OCI-LY7 (cell line): ENCODE results near the gene FOXG1. TPM values are rescaled to one million over a fixed set of nuclear protein-coding genes. Genes with fewer than 3 reads are reported as not detected.

Source experiments
- BruUV-seq: library from RNA; stranded (reverse); fragments of 400-500 nt; replicated peaks from 2 replicates; lab custom pipeline; 2021; lab: Mats Ljungman, UMichigan
- CTCF ChIA-PET: fragments of 300-600 bp; sonication (Branson Sonifier 250); formaldehyde crosslinking; loops from one replicate; lab custom pipeline; 2022; ENCODE audit warnings: antibody characterized with exemption; ENCODE audit not compliant: unreplicated experiment; lab: Charles Lee
- POLR2A ChIA-PET: fragments of 300-600 bp; sonication (Branson Sonifier 250); formaldehyde crosslinking; loops from one replicate; lab custom pipeline; 2022; ENCODE audit warnings: antibody characterized with exemption; lab: Charles Lee
- DNase-seq: peaks from one replicate; pipeline ENCODE4 v3.0.0-alpha.2; 2015; ENCODE audit warnings: low spot score
- H2AFZ ChIP-seq: fragments of 200-600 bp; sonication (generic), shearing (Covaris generic); 2 replicates; pipeline ENCODE4 v1.6.1; 2014; ENCODE audit warnings: mild to moderate bottlenecking, antibody characterized with exemption, low read length, moderate library complexity
- H3K27ac ChIP-seq: fragments of 200-600 bp; sonication (generic); 2 replicates; pipeline ENCODE4 v1.5.1; 2014; ENCODE audit warnings: mixed run types, low read depth, mild to moderate bottlenecking, moderate library complexity, low read length, inconsistent platforms; ENCODE audit not compliant: poor library complexity, severe bottlenecking
- H3K36me3 ChIP-seq: fragments of 200-600 bp; sonication (generic); 2 replicates; pipeline ENCODE4 v1.6.1; 2014; ENCODE audit warnings: mild to moderate bottlenecking, antibody characterized with exemption, low read length, moderate library complexity, mixed read lengths; ENCODE audit not compliant: insufficient read depth
- H3K4me1 ChIP-seq: fragments of 200-600 bp; sonication (generic); 2 replicates; pipeline ENCODE4 v1.5.1; 2014; ENCODE audit warnings: mild to moderate bottlenecking, low read length; ENCODE audit not compliant: insufficient read depth, poor library complexity, severe bottlenecking
- H3K4me2 ChIP-seq: fragments of 200-600 bp; sonication (generic); 2 replicates; pipeline ENCODE4 v1.6.1; 2014; ENCODE audit warnings: mild to moderate bottlenecking, low read length
- H3K4me3 ChIP-seq: fragments of 200-600 bp; sonication (generic); 2 replicates; pipeline ENCODE4 v1.5.1; 2014; ENCODE audit warnings: mild to moderate bottlenecking, low read depth, low read length; ENCODE audit not compliant: poor library complexity, severe bottlenecking
- H3K79me2 ChIP-seq: fragments of 200-600 bp; sonication (generic); 2 replicates; pipeline ENCODE4 v1.6.1; 2016; ENCODE audit warnings: low read depth, mild to moderate bottlenecking, low read length, moderate library complexity, mixed read lengths; ENCODE audit not compliant: insufficient read depth
- H3K9me2 ChIP-seq: fragments of 200-600 bp; sonication (generic); 2 replicates; pipeline ENCODE4 v1.6.1; 2016; ENCODE audit warnings: mild to moderate bottlenecking, low read length, mixed read lengths; ENCODE audit not compliant: insufficient read depth
- H3K9me3 ChIP-seq: fragments of 200-600 bp; sonication (generic); 2 replicates; pipeline ENCODE4 v1.6.1; 2014; ENCODE audit warnings: mild to moderate bottlenecking, mixed run types, low read length, mixed read lengths
- H4K20me1 ChIP-seq: fragments of 200-600 bp; sonication (generic); 2 replicates; pipeline ENCODE4 v1.6.1; 2014; ENCODE audit warnings: mild to moderate bottlenecking, antibody characterized with exemption, low read length, moderate library complexity, mixed read lengths; ENCODE audit not compliant: insufficient read depth
- EZH2phosphoT487 ChIP-seq: fragments of 200-600 bp; sonication (generic); IDR thresholded peaks from 2 replicates; pipeline ENCODE4 v1.6.1; 2018; ENCODE audit warnings: low read depth, borderline replicate concordance, mild to moderate bottlenecking, mixed run types, antibody characterized with exemption, low read length, moderate library complexity, mixed read lengths
- intact Hi-C: fragments of 100-400 bp; cut with micrococcal nuclease; formaldehyde crosslinking; loops from one replicate; pipeline ENCODE4 v1.10.0; 2022; ENCODE audit not compliant: unreplicated experiment
- total RNA-seq, 2 experiments: library from RNA; depleted of rRNA in 1 of 2; stranded (reverse); fragments of >200 nt in 1 of 2; shearing (Covaris generic) in 1 of 2; gene quantifications; 2 replicates each; pipeline ENCODE4 v1.2.3, GENCODE V29; 2014 to 2022
- TF ChIP-seq, protein P1 (sequence below): fragments of 200-600 bp; sonication (generic); conservative IDR thresholded peaks from 2 replicates; pipeline ENCODE4 v1.5.1; 2014; ENCODE audit warnings: mild to moderate bottlenecking, antibody characterized with exemption, low read length, moderate library complexity, mixed read lengths

Gene FOXG1
- total RNA-seq, 2 experiments from 2014 or later: not detected

DNA sequence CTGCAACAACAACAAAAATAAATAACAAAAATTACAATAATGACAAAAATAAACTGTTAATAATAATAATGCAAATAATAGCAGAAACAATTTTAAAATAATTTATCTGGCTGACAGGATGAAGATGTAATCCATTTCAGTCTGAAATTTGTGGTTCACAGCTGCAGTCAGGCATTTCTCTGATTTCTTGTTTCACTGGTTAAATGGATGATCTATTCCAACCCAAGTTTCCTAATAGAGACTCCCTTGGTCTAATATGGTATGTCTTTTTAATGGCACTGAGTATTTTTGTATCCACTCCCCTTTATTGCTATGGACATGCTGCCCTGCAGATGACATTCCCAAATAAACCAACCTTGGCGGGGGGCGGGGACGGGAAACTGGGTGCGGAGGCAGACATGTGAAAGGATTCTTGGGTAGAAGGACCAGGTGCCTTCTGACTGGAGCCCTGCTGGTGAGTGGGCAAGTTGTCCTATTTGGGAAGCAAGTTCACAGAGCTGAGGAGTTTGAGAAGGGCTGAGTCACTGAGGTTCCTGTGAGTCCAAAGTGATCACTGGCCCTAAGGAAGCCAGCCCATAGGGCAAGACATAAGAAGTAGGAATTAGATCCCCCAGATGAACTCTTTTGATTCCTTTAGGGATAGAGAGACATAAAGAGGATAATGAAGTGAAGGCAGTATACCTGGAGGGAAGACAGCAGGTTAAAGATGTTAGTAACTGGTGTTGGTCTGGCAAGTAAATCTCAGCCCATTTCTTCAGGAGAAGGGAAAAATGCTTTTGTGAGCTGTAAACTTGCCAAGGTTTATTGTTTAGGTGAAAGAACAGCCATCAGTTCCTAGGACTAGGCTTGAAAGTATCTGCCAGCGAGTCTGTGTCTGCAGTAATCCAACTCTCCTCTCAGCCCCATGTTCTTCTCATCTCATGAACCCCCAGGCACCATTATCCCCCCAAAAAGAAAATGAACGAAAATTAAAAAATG is 14.5 kb downstream of the FOXG1 start:
- POLR2A ChIA-PET: interaction anchor here (1.0 kb wide), 1 partner anchor 47 kb away, joined by 3 read pairs; no protein-coding TSS in a partner anchor
- H3K36me3 ChIP-seq: no peaks in the 10 kb centered on the region
- no peak overlapping the region for H3K27ac ChIP-seq
- DNase-seq: no peak
- H3K79me2 ChIP-seq: no peaks in the 10 kb centered on the region
- H3K4me2 ChIP-seq: no peak overlapping the region
- no TSS peak for BruUV-seq
- no peaks in the 10 kb centered on the region for H4K20me1 ChIP-seq
- CTCF ChIA-PET: no interaction called here
- no peak overlapping the region for H3K4me3 ChIP-seq
- H2AFZ ChIP-seq: no peak overlapping the region
- no peaks in the 10 kb centered on the region for H3K4me1 ChIP-seq
- TF ChIP-seq EZH2phosphoT487: no peak
- TF ChIP-seq, protein P1, sequence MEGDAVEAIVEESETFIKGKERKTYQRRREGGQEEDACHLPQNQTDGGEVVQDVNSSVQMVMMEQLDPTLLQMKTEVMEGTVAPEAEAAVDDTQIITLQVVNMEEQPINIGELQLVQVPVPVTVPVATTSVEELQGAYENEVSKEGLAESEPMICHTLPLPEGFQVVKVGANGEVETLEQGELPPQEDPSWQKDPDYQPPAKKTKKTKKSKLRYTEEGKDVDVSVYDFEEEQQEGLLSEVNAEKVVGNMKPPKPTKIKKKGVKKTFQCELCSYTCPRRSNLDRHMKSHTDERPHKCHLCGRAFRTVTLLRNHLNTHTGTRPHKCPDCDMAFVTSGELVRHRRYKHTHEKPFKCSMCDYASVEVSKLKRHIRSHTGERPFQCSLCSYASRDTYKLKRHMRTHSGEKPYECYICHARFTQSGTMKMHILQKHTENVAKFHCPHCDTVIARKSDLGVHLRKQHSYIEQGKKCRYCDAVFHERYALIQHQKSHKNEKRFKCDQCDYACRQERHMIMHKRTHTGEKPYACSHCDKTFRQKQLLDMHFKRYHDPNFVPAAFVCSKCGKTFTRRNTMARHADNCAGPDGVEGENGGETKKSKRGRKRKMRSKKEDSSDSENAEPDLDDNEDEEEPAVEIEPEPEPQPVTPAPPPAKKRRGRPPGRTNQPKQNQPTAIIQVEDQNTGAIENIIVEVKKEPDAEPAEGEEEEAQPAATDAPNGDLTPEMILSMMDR: no peak
- H3K9me3 ChIP-seq: no peaks in the 10 kb centered on the region
- intact Hi-C loops: no loop called here
- no peaks in the 10 kb centered on the region for H3K9me2 ChIP-seq

DNA sequence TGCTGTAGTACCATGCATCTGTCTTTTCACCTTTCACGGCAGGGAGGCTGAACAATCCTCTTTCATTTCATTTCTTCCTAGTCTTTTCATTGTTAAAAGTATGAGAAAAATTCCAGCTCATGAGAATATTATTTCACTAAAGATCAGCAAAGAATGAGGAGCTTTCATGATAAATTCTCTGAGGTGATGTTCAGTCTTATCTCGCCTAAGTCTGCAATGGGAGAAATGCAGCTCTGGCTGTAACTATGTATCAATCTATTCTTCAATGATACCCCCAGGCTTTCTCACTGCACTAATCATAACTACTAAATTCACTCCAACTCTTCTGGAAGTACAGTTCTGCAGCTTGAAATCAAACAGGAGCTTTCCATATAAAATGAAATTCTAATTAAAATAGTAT is 15.7 kb downstream of the FOXG1 start:
- Histone ChIP-seq H3K4me1 (no peaks in the 10 kb centered on the region), H3K9me3 (no peaks in the 10 kb centered on the region), H3K79me2 (no peaks in the 10 kb centered on the region), H3K4me2 (no peak overlapping the region), H3K36me3 (no peaks in the 10 kb centered on the region), H3K4me3 (no peak overlapping the region), H4K20me1 (no peaks in the 10 kb centered on the region), H2AFZ (no peak overlapping the region), H3K27ac (no peak overlapping the region), H3K9me2 (no peaks in the 10 kb centered on the region)
- no peak for DNase-seq
- TF ChIP-seq, protein P1: no peak
- POLR2A ChIA-PET: interaction anchor here (0.5 to 1.0 kb wide), 3 partner anchors 16 to 78 kb away, joined by 3 read pairs; no protein-coding TSS in a partner anchor
- BruUV-seq: no TSS peak
- intact Hi-C loops: no loop called here
- CTCF ChIA-PET: no interaction called here

DNA sequence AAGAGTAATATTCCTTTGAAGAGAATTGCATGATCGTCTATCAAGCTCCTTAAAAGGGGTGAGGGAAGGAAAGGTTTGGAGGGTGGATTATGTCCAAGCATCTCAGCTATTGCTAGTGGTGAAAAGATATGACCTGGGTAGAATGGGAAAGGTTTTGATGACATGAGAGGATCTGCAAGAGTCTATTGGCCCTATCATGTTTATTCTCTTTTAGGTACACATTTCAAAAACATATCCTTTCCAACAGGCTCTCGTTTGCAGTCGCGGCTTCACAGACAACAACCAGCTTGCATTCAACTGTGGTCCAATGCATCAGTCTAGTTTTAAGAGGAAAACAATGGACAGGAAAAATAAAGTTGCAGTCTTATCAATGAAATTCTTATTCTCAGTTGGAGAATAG is 17.1 kb downstream of the FOXG1 start:
- BruUV-seq: no TSS peak
- H3K27ac ChIP-seq: no peak overlapping the region
- intact Hi-C loops: no loop called here
- H3K9me3 ChIP-seq: no peaks in the 10 kb centered on the region
- TF ChIP-seq, protein P1: no peak
- no peak for TF ChIP-seq EZH2phosphoT487
- no peaks in the 10 kb centered on the region for H3K79me2 ChIP-seq
- ChIA-PET POLR2A (interaction anchor here (0.7 kb wide), 1 partner anchor 13 kb away, joined by 3 read pairs; no protein-coding TSS in a partner anchor), CTCF (no interaction called here)
- no peak for DNase-seq
- H3K4me1 ChIP-seq: no peaks in the 10 kb centered on the region
- no peaks in the 10 kb centered on the region for H4K20me1 ChIP-seq
- H2AFZ ChIP-seq: no peak overlapping the region
- H3K4me2 ChIP-seq: no peak overlapping the region
- H3K9me2 ChIP-seq: no peaks in the 10 kb centered on the region
- no peaks in the 10 kb centered on the region for H3K36me3 ChIP-seq
- no peak overlapping the region for H3K4me3 ChIP-seq
